ENCODE results near the gene CDK14. TPM values are rescaled to one million over a fixed set of nuclear protein-coding genes. Genes with fewer than 3 reads are reported as not detected.

Gene CDK14
- total and polyA plus RNA-seq, 2 donors (not counting 3 experiments of a cell fraction or from before 2014, with no cell fraction given): 5.5 to 34.2 TPM

GRCh38 chr7:91054374-91054773 is 458.3 kb downstream of the CDK14 start:
- Histone ChIP-seq H3K27me3 (ENCODE audit: control insufficient read depth in 2 of 2, insufficient read depth in 2 of 2, low read length in 2 of 2) (no peaks in the 10 kb centered on the region), H3K27ac (ENCODE audit: insufficient read depth, low read depth, low read length) (no peak overlapping the region), H2AFZ (ENCODE audit: low read depth, low read length) (no peak overlapping the region), H4K20me1 (replicated peaks; ENCODE audit: control insufficient read depth, extremely low read depth, insufficient read depth, low read length) (no peaks in the 10 kb centered on the region), H3K36me3 (ENCODE audit: control insufficient read depth in 2 of 2, extremely low read depth in 1 of 2, insufficient read depth in 2 of 2, low read length in 2 of 2) (no peaks in the 10 kb centered on the region), H3K4me1 (ENCODE audit: control insufficient read depth, extremely low read depth, insufficient read depth, low read length) (no peaks in the 10 kb centered on the region), H3K9ac (replicated peaks; ENCODE audit: extremely low read depth, insufficient read depth, low read length) (no peak overlapping the region), H3K4me2 (ENCODE audit: insufficient read depth, low read length) (no peak overlapping the region), H3K9me3 (replicated peaks; ENCODE audit: control insufficient read depth, insufficient read depth, low read length) (no peaks in the 10 kb centered on the region), H3K9me1 (replicated peaks; ENCODE audit: control insufficient read depth, extremely low read depth, insufficient read depth, low read length) (no peaks in the 10 kb centered on the region), H3K79me2 (ENCODE audit: control insufficient read depth, insufficient read depth, low read length) (no peaks in the 10 kb centered on the region), H3K4me3 (replicated peaks in 1 of 3; ENCODE audit: insufficient read depth in 1 of 3, low read depth in 1 of 3, low read length in 3 of 3) (no peak overlapping the region)
- ChIA-PET POLR2A (no interaction called here), CTCF (interaction anchor here (1.1 to 1.4 kb wide), 4 partner anchors 9 to 535 kb away, joined by 3 read pairs; no protein-coding TSS in a partner anchor)
- intact Hi-C loops (cut with micrococcal nuclease): no loop called here
- TF ChIP-seq CTCF (IDR thresholded peaks at IDR 0.05; ENCODE audit: extremely low read depth in 1 of 2, insufficient read depth in 1 of 2, low read depth in 1 of 2, low read length in 2 of 2): no peak
- dilution Hi-C loops (cut with MboI; ENCODE audit: extremely low pct_ligation_motif_present, low sequenced_read_pairs): no loop called here
- DNase-seq (ENCODE audit: low read depth, low spot score) (no peak), FAIRE-seq (no peak)
- BruUV-seq (replicated peaks): no TSS peak

- no peak overlapping the region for H3K27ac ChIP-seq (ENCODE audit: insufficient read depth, low read depth, low read length)
- H3K9ac ChIP-seq (replicated peaks; ENCODE audit: extremely low read depth, insufficient read depth, low read length): no peak overlapping the region
- no peaks in the 10 kb centered on the region for H4K20me1 ChIP-seq (replicated peaks; ENCODE audit: control insufficient read depth, extremely low read depth, insufficient read depth, low read length)
- no peaks in the 10 kb centered on the region for H3K27me3 ChIP-seq (ENCODE audit: control insufficient read depth in 2 of 2, insufficient read depth in 2 of 2, low read length in 2 of 2)
- H3K4me2 ChIP-seq (ENCODE audit: insufficient read depth, low read length): no peak overlapping the region
- no peak overlapping the region for H2AFZ ChIP-seq (ENCODE audit: low read depth, low read length)
- dilution Hi-C loops (cut with MboI; ENCODE audit: extremely low pct_ligation_motif_present, low sequenced_read_pairs): no loop called here
- no peak overlapping the region for H3K4me3 ChIP-seq (replicated peaks in 1 of 3; ENCODE audit: insufficient read depth in 1 of 3, low read depth in 1 of 3, low read length in 3 of 3)
- no peaks in the 10 kb centered on the region for H3K9me1 ChIP-seq (replicated peaks; ENCODE audit: control insufficient read depth, extremely low read depth, insufficient read depth, low read length)
- CTCF ChIA-PET: interaction anchor here (1.4 kb wide), 1 partner anchor 21 kb away, joined by 3 read pairs; no protein-coding TSS in a partner anchor
- TF ChIP-seq CTCF (IDR thresholded peaks at IDR 0.05; ENCODE audit: extremely low read depth in 1 of 2, insufficient read depth in 1 of 2, low read depth in 1 of 2, low read length in 2 of 2) (no peak), MAX (IDR thresholded peaks at IDR 0.05; ENCODE audit: insufficient read depth, insufficient read length) (no peak), GATA2 (IDR thresholded peaks at IDR 0.05; ENCODE audit: insufficient read depth, insufficient read length, low read depth, low read length) (no peak), FOS (IDR thresholded peaks at IDR 0.05; ENCODE audit: borderline replicate concordance, insufficient read depth, low read length) (no peak), JUN (IDR thresholded peaks at IDR 0.05; ENCODE audit: borderline replicate concordance, insufficient read depth, insufficient read length, low read depth) (no peak), POLR2A (IDR thresholded peaks at IDR 0.05; ENCODE audit: low read depth, low read length) (no peak), EZH2 (IDR thresholded peaks at IDR 0.05; ENCODE audit: borderline replicate concordance, low read depth, low read length, severe bottlenecking) (no peak), POLR2AphosphoS5 (IDR thresholded peaks at IDR 0.05; ENCODE audit: insufficient read depth, low read depth, low read length) (no peak), MYC (IDR thresholded peaks at IDR 0.05; ENCODE audit: low read depth, low read length) (no peak)
- H3K36me3 ChIP-seq (ENCODE audit: control insufficient read depth in 2 of 2, extremely low read depth in 1 of 2, insufficient read depth in 2 of 2, low read length in 2 of 2): no peaks in the 10 kb centered on the region
- no peak for FAIRE-seq
- no peaks in the 10 kb centered on the region for H3K9me3 ChIP-seq (replicated peaks; ENCODE audit: control insufficient read depth, insufficient read depth, low read length)
- intact Hi-C loops (cut with micrococcal nuclease): no loop called here
- no TSS peak for BruUV-seq (replicated peaks)
- no peaks in the 10 kb centered on the region for H3K4me1 ChIP-seq (ENCODE audit: control insufficient read depth, extremely low read depth, insufficient read depth, low read length)
- no peak for DNase-seq (ENCODE audit: low read depth, low spot score)
- no peaks in the 10 kb centered on the region for H3K79me2 ChIP-seq (ENCODE audit: control insufficient read depth, insufficient read depth, low read length)
- POLR2A ChIA-PET: no interaction called here
Observed at GRCh38 chr7:91055219-91055618, 459.1 kb downstream of the CDK14 start.
